ENCODE data around the gene MRPL37. TPM values are rescaled to one million over a fixed set of nuclear protein-coding genes. Genes with fewer than 3 reads are reported as not detected.

MRPL37 gene
- total and polyA plus RNA-seq, 12 donors: 33.0 to 97.4 (median 88.7) TPM

GRCh38 chr1:54255026-54255702, 55.2 kb downstream of the MRPL37 start:
- H3K36me3 ChIP-seq: peaks cover 0 to 18% (median 0%) of the 10 kb centered on the region in 9 donors
- DNase-seq (no peak), ATAC-seq (no peak)
- H3K4me1 ChIP-seq: peaks cover 0 to 21% (median 12%) of the 10 kb centered on the region in 9 donors
- no peaks in the 10 kb centered on the region for H3K27me3 ChIP-seq
- no peak for TF ChIP-seq CTCF (IDR thresholded peaks at IDR 0.05)
- H3K4me3 ChIP-seq: no peak overlapping the region
- intact Hi-C loops (cut with DNase I): no loop called here
- H3K27ac ChIP-seq: no peak overlapping the region
- 89 to 96% methylated on average over 9 of the region's 9 CpGs for WGBS, 2 donors
- no peaks in the 10 kb centered on the region for H3K9me3 ChIP-seq

GRCh38 chr1:54256522-54257345, 56.8 kb downstream of the MRPL37 start:
- no peak for ATAC-seq
- intact Hi-C loops (cut with DNase I): no loop called here
- H3K27me3 ChIP-seq: no peaks in the 10 kb centered on the region
- DNase-seq: no peak
- TF ChIP-seq CTCF (IDR thresholded peaks at IDR 0.05): no peak
- no peaks in the 10 kb centered on the region for H3K9me3 ChIP-seq
- H3K4me1 ChIP-seq: peaks cover 0 to 15% (median 10%) of the 10 kb centered on the region in 9 donors
- no peak overlapping the region for H3K4me3 ChIP-seq
- 94 to 95% methylated on average over 13 of the region's 13 CpGs for WGBS, 2 donors
- H3K36me3 ChIP-seq: peaks cover 0 to 6% (median 0%) of the 10 kb centered on the region in 9 donors
- no peak overlapping the region for H3K27ac ChIP-seq

- intact Hi-C loops (cut with DNase I): no loop called here
- Histone ChIP-seq H3K36me3 (peaks cover 0 to 5% (median 0%) of the 10 kb centered on the region in 9 donors), H3K9me3 (no peaks in the 10 kb centered on the region), H3K27me3 (no peaks in the 10 kb centered on the region), H3K27ac (no peak overlapping the region), H3K4me3 (no peak overlapping the region), H3K4me1 (peaks cover 0 to 15% (median 10%) of the 10 kb centered on the region in 9 donors)
- DNase-seq (no peak), ATAC-seq (no peak)
- TF ChIP-seq CTCF (IDR thresholded peaks at IDR 0.05): no peak
- 87 to 90% methylated on average over 10 of the region's 10 CpGs for whole genome bisulfite sequencing, 2 donors
Observed at GRCh38 chr1:54257346-54257620, 57.3 kb downstream of the MRPL37 start.

- intact Hi-C loops (cut with DNase I): no loop called here
- DNase-seq (no peak), ATAC-seq (no peak)
- no peak for TF ChIP-seq CTCF (IDR thresholded peaks at IDR 0.05)
- WGBS, 2 donors: 96 to 97% methylated on average over 23 of the region's 23 CpGs
- Histone ChIP-seq H3K4me1 (peaks cover 0 to 17% (median 10%) of the 10 kb centered on the region in 9 donors), H3K36me3 (peaks cover 0 to 5% (median 0%) of the 10 kb centered on the region in 9 donors), H3K27me3 (no peaks in the 10 kb centered on the region), H3K9me3 (no peaks in the 10 kb centered on the region), H3K4me3 (no peak overlapping the region), H3K27ac (no peak overlapping the region)
Observed at GRCh38 chr1:54257876-54258275, 57.9 kb downstream of the MRPL37 start.

Measured in heart right ventricle (tissue), 16 donors.